GM18951 (cell line): ENCODE results near the gene C1QTNF7.

ENCODE experiments used
- POLR2A ChIP-seq: IDR thresholded peaks from 4 replicates; pipeline ENCODE4 v1.6.1; 2011; ENCODE audit warnings: mild to moderate bottlenecking; ENCODE audit not compliant: insufficient read length, insufficient read depth; ENCODE audit errors: extremely low read depth
- in situ Hi-C: fragments of 300-500 bp; cut with MboI; formaldehyde crosslinking; loops from one replicate; pipeline ENCODE4 v1.12.0; 2022; ENCODE audit warnings: low sequenced_read_pairs, mixed read lengths, inconsistent platforms; ENCODE audit not compliant: unreplicated experiment

The C1QTNF7 gene

GRCh38 chr4:15455290-15455689 is 27.5 kb downstream of the C1QTNF7 start:
- TF ChIP-seq POLR2A: no peak
- in situ Hi-C loops: loop anchor here (5.0 kb wide), 1 partner anchor 213 kb away; no protein-coding TSS in a partner anchor

GRCh38 chr4:15457406-15458201 is 29.8 kb downstream of the C1QTNF7 start:
- TF ChIP-seq POLR2A: no peak
- in situ Hi-C loops: loop anchor here (5.0 kb wide), 1 partner anchor 215 kb away; no protein-coding TSS in a partner anchor

GRCh38 chr4:15458616-15459015 is 30.8 kb downstream of the C1QTNF7 start:
- TF ChIP-seq POLR2A: no peak
- in situ Hi-C loops: loop anchor here (5.0 kb wide), 1 partner anchor 216 kb away; no protein-coding TSS in a partner anchor

GRCh38 chr4:15459706-15460105 is 31.9 kb downstream of the C1QTNF7 start:
- in situ Hi-C loops: loop anchor here (5.0 kb wide), 1 partner anchor 217 kb away; no protein-coding TSS in a partner anchor
- no peak for TF ChIP-seq POLR2A

GRCh38 chr4:15466596-15466995 is 38.8 kb downstream of the C1QTNF7 start:
- no peak for TF ChIP-seq POLR2A
- in situ Hi-C loops: no loop called here

GRCh38 chr4:15469402-15470127 is 41.7 kb downstream of the C1QTNF7 start, which contains the start of gene CC2D2A:
CC2D2A (plus strand) TSS chr4:15469882; CDS start chr4:15475933, 6,051 bp downstream.
- no peak for TF ChIP-seq POLR2A
- in situ Hi-C loops: no loop called here

GRCh38 chr4:15470128-15470475 is 42.3 kb downstream of the C1QTNF7 start:
- no peak for TF ChIP-seq POLR2A
- in situ Hi-C loops: no loop called here

GRCh38 chr4:15476396-15476795 is 48.6 kb downstream of the C1QTNF7 start:
- in situ Hi-C loops: no loop called here
- TF ChIP-seq POLR2A: no peak

- in situ Hi-C loops: no loop called here
Observed at GRCh38 chr4:15478724-15479088, 50.9 kb downstream of the C1QTNF7 start.

GRCh38 chr4:15479089-15479912 is 51.5 kb downstream of the C1QTNF7 start:
- in situ Hi-C loops: no loop called here
- no peak for TF ChIP-seq POLR2A

More at GRCh38 chr4:15478724-15479088, 50.9 kb downstream of the C1QTNF7 start:
- TF ChIP-seq POLR2A: no peak

- in situ Hi-C loops: no loop called here
- TF ChIP-seq POLR2A: no peak
Observed at GRCh38 chr4:15479913-15480185, 52.0 kb downstream of the C1QTNF7 start.

- no peak for TF ChIP-seq POLR2A
- in situ Hi-C loops: no loop called here
Observed at GRCh38 chr4:15481961-15482745, 54.3 kb downstream of the C1QTNF7 start.
